CD8-positive, alpha-beta memory T cell (primary cell): ENCODE results near the gene INHA. TPM values are rescaled to one million over a fixed set of nuclear protein-coding genes. Genes with fewer than 3 reads are reported as not detected.

Experiments
- CTCF ChIA-PET: fragments of 350-600 bp; sonication (Branson Sonifier 250); formaldehyde crosslinking; loops from one replicate; lab custom pipeline; 2021; ENCODE audit warnings: antibody characterized with exemption; lab: Charles Lee
- POLR2A ChIA-PET: fragments of 350-600 bp; sonication (Branson Sonifier 250); formaldehyde crosslinking; loops from one replicate; lab custom pipeline; 2021; ENCODE audit warnings: antibody characterized with exemption; lab: Charles Lee
- DNase-seq, 5 donors: peaks; one replicate each; pipeline versions ENCODE4 v3.0.0 to v3.0.0-alpha.2; 2020 to 2022; ENCODE audit warnings: mixed read lengths in 1 of 5
- H3K27ac ChIP-seq: one replicate; pipeline ENCODE4 v1.7.0; 2013; ENCODE audit warnings: low read depth, mild to moderate bottlenecking, low read length, moderate library complexity
- H3K27me3 ChIP-seq: 2 replicates; pipeline ENCODE4 v1.7.0; 2013; ENCODE audit warnings: low read length, mild to moderate bottlenecking; ENCODE audit not compliant: insufficient read depth, poor library complexity, severe bottlenecking
- H3K36me3 ChIP-seq: 2 replicates; pipeline ENCODE4 v1.7.0; 2013; ENCODE audit warnings: mild to moderate bottlenecking, low read length, moderate library complexity; ENCODE audit not compliant: insufficient read depth
- H3K4me1 ChIP-seq: 2 replicates; pipeline ENCODE4 v1.7.0; 2013; ENCODE audit warnings: mild to moderate bottlenecking, low read length, moderate library complexity; ENCODE audit not compliant: insufficient read depth
- H3K4me3 ChIP-seq: 2 replicates; pipeline ENCODE4 v1.7.0; 2013; ENCODE audit warnings: mild to moderate bottlenecking, low read length
- H3K9me3 ChIP-seq: 2 replicates; pipeline ENCODE4 v1.7.0; 2013; ENCODE audit warnings: mild to moderate bottlenecking, low read length
- H3K27ac Mint-ChIP-seq, 8 donors: one replicate each; pipeline ENCODE4 v1.8.0; 2020 to 2021; ENCODE audit warnings: mixed read lengths in 8 of 8, mild to moderate bottlenecking in 6 of 8, inconsistent platforms in 3 of 8, moderate library complexity in 3 of 8
- H3K27me3 Mint-ChIP-seq, 2 donors: one replicate each; pipeline ENCODE4 v1.8.0; 2020 to 2021; ENCODE audit warnings: mixed read lengths in 2 of 2, mild to moderate bottlenecking in 1 of 2, moderate library complexity in 1 of 2
- H3K36me3 Mint-ChIP-seq, 3 donors: one replicate each; pipeline ENCODE4 v1.8.0; 2020 to 2021; ENCODE audit warnings: mixed read lengths in 3 of 3, inconsistent platforms in 1 of 3, mild to moderate bottlenecking in 1 of 3
- H3K4me1 Mint-ChIP-seq, 3 donors: one replicate each; pipeline ENCODE4 v1.8.0; 2020 to 2021; ENCODE audit warnings: mixed read lengths in 3 of 3, inconsistent platforms in 1 of 3, mild to moderate bottlenecking in 1 of 3
- H3K4me3 Mint-ChIP-seq, 7 donors: one replicate each; pipeline ENCODE4 v1.8.0; 2020 to 2021; ENCODE audit warnings: mixed read lengths in 7 of 7, mild to moderate bottlenecking in 6 of 7, moderate library complexity in 4 of 7, inconsistent platforms in 2 of 7
- H3K9me3 Mint-ChIP-seq, 5 donors: one replicate each; pipeline ENCODE4 v1.8.0; 2020 to 2022; ENCODE audit warnings: mixed read lengths in 5 of 5, mild to moderate bottlenecking in 3 of 5, moderate library complexity in 2 of 5, inconsistent platforms in 1 of 5
- polyA plus RNA-seq: library from polyadenylated mRNA; unstranded; fragments of 300-500 nt; fragmentation: Illumina TruSeq; gene quantifications from one replicate; pipeline ENCODE4 v1.2.3, GENCODE V29; 2021
- total RNA-seq, 2 experiments: library from RNA; stranded (reverse); gene quantifications; one replicate each; pipeline ENCODE4 v1.2.3, GENCODE V29; 2021

Gene INHA
- total and polyA plus RNA-seq, 3 experiments from 2014 or later, result not detected

DNA sequence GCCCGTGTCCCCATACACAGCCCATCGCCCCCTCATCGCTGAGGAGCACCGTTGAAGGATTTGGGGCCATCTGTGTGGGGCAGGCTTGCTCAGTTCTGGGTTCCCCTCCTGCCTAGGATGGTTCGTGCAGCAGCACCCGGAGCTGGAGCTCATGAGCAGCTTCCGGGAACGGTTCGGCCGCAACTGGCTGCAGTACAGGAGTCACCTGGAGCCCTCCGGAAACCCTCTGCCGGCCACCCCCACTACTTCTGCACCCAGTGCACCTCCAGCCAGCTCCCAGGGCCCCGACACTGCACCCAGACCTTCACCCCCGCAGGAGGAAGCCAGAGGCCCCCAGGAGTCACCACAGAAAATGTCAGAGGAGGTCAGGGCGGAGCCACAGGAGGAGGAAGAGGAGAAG, 35.8 kb downstream of the INHA start:
- Histone ChIP-seq H3K4me1 (peaks cover 9% of the 10 kb centered on the region), H3K4me3 (no peak overlapping the region), H3K36me3 (peaks cover 13% of the 10 kb centered on the region), H3K27ac (no peak overlapping the region), H3K27me3 (no peaks in the 10 kb centered on the region), H3K9me3 (no peaks in the 10 kb centered on the region)
- no peak overlapping the region for H3K4me3 Mint-ChIP-seq
- H3K27me3 Mint-ChIP-seq, result no peaks in the 10 kb centered on the region
- no peak overlapping the region for H3K27ac Mint-ChIP-seq
- no peak for DNase-seq
- no peaks in the 10 kb centered on the region for H3K9me3 Mint-ChIP-seq
- CTCF ChIA-PET, result no interaction called here
- H3K36me3 Mint-ChIP-seq, result peaks cover 18 to 86% (median 26%) of the 10 kb centered on the region in 3 donors
- POLR2A ChIA-PET, result no interaction called here
- H3K4me1 Mint-ChIP-seq, result peaks cover 8 to 13% (median 10%) of the 10 kb centered on the region in 3 donors

GRCh38 chr2:219608399-219608964, 36.4 kb downstream of the INHA start:
- Histone ChIP-seq H3K36me3 (peaks cover 13% of the 10 kb centered on the region), H3K27me3 (no peaks in the 10 kb centered on the region), H3K4me3 (no peak overlapping the region), H3K27ac (no peak overlapping the region), H3K4me1 (peaks cover 9% of the 10 kb centered on the region), H3K9me3 (no peaks in the 10 kb centered on the region)
- peaks cover 10 to 15% (median 12%) of the 10 kb centered on the region in 3 donors for H3K4me1 Mint-ChIP-seq
- H3K27ac Mint-ChIP-seq, result no peak overlapping the region
- H3K27me3 Mint-ChIP-seq, result no peaks in the 10 kb centered on the region
- ChIA-PET CTCF (no interaction called here), POLR2A (no interaction called here)
- no peak for DNase-seq
- peaks cover 18 to 83% (median 25%) of the 10 kb centered on the region in 3 donors for H3K36me3 Mint-ChIP-seq
- no peak overlapping the region for H3K4me3 Mint-ChIP-seq
- H3K9me3 Mint-ChIP-seq, result no peaks in the 10 kb centered on the region

DNA sequence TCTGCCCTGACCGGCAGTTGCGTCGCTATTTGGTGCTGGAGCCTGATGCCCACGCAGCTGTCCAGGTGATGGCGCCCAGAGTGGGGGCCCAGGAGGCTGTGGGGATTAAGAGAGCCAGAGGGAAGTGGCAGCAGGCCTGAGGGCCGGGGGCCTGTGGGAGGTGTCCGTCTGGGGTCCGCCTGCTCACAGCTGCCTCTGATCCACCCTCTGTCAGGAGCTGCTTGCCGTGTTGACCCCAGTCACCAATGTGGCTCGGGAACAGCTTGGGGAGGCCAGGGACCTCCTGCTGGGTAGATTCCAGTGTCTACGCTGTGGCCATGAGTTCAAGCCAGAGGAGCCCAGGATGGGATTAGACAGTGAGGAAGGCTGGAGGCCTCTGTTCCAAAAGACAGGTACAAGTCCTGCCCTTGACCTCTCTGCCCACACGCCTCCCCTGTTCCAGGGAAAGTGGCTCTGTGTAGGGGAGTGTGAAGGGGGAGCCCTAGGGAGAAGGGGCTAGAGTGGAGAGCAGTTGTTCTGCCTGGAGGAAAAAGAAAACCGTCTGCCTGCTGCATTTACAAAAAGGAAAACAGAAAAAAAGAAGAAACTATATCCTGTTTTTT, 37.1 kb downstream of the INHA start:
- peaks cover 13% of the 10 kb centered on the region for H3K36me3 ChIP-seq

DNA sequence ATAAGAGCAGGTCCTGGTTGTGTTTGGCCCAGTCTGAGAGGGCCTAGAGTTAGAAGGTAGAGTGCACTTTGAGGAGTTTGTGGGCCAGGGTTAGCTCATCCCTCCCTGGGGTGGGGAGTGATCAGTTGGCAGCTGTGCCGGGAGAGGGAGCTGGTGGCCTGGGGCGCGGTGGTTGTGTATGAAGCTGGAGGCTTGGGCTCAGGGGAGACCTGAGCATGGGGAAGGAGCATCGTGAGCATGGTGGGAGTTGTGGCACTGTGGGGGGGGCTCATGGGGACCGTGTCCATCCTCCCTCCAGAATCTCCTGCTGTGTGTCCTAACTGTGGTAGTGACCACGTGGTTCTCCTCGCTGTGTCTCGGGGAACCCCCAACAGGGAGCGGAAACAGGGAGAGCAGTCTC, 39.2 kb downstream of the INHA start:
- H3K4me3 ChIP-seq, result no peak overlapping the region
- no peaks in the 10 kb centered on the region for H3K27me3 ChIP-seq
- peaks cover 6% of the 10 kb centered on the region for H3K36me3 ChIP-seq
- Mint-ChIP-seq H3K27ac (peak overlapping the region in 3 of 8 donors; percentile 6 to 90 (median 84)), H3K9me3 (no peaks in the 10 kb centered on the region), H3K36me3 (peaks cover 4 to 82% (median 22%) of the 10 kb centered on the region in 3 donors), H3K4me1 (peaks cover 10 to 15% (median 13%) of the 10 kb centered on the region in 3 donors), H3K4me3 (no peak overlapping the region), H3K27me3 (no peaks in the 10 kb centered on the region)
- ChIA-PET POLR2A (no interaction called here), CTCF (interaction anchor here (0.7 to 1.4 kb wide), 2 partner anchors 10 to 12 kb away, joined by 3 read pairs; no protein-coding TSS in a partner anchor)
- no peak overlapping the region for H3K27ac ChIP-seq
- DNase-seq, result no peak
- no peaks in the 10 kb centered on the region for H3K9me3 ChIP-seq
- peaks cover 9% of the 10 kb centered on the region for H3K4me1 ChIP-seq

More for the DNA sequence above, 37.1 kb downstream of the INHA start:
- H3K4me1 Mint-ChIP-seq, result peaks cover 10 to 15% (median 11%) of the 10 kb centered on the region in 3 donors
- Histone ChIP-seq H3K27me3 (no peaks in the 10 kb centered on the region), H3K27ac (no peak overlapping the region), H3K9me3 (no peaks in the 10 kb centered on the region), H3K4me1 (peaks cover 9% of the 10 kb centered on the region), H3K4me3 (no peak overlapping the region)
- ChIA-PET CTCF (no interaction called here), POLR2A (no interaction called here)
- DNase-seq, result no peak
- peaks cover 11 to 79% (median 22%) of the 10 kb centered on the region in 3 donors for H3K36me3 Mint-ChIP-seq
- no peak overlapping the region for H3K4me3 Mint-ChIP-seq
- no peaks in the 10 kb centered on the region for H3K27me3 Mint-ChIP-seq
- H3K9me3 Mint-ChIP-seq, result no peaks in the 10 kb centered on the region
- no peak overlapping the region for H3K27ac Mint-ChIP-seq

DNA sequence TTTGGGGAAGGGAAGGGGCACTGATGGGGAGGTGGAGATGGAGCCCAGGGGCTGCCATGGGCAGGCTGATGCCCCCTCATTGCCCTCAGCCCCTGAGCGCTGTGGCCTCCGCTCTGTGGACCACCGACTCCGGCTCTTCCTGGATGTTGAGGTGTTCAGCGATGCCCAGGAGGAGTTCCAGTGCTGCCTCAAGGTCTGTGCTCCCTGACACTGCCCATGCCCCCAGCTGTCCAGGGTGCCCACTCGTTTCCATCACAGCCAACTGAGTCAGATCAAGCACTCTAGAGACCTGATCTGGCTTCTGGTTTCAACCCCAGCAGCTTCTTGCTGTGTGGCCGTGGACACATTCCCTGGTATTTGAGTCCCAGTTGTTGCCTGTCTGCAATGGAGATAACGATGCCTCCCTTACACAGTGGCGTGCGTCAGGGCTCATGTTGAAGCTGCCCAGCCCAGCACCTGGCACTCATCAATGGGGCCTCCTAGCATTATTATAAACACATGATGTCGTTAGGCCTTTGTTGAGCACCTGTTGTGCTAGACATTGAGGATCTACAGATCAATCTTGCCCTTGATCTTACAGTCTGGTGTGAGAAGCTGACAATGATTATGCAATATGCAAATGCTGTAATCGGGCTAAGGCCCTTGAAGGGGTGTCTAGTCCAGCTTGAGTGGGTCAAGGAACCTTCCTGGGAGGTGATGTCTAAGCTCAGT, 39.9 kb downstream of the INHA start:
- H3K4me3 Mint-ChIP-seq, result peak overlapping the region in 2 of 7 donors; percentile 24 to 59
- Histone ChIP-seq H3K27me3 (no peaks in the 10 kb centered on the region), H3K4me1 (peaks cover 9% of the 10 kb centered on the region), H3K9me3 (no peaks in the 10 kb centered on the region), H3K27ac (no peak overlapping the region), H3K4me3 (no peak overlapping the region), H3K36me3 (peaks cover 6% of the 10 kb centered on the region)
- DNase-seq, result no peak
- H3K36me3 Mint-ChIP-seq, result peaks cover 4 to 77% (median 24%) of the 10 kb centered on the region in 3 donors
- no peaks in the 10 kb centered on the region for H3K9me3 Mint-ChIP-seq
- peak overlapping the region in 4 of 8 donors; percentile 3 to 77 (median 62) for H3K27ac Mint-ChIP-seq
- H3K4me1 Mint-ChIP-seq, result peaks cover 10 to 15% (median 13%) of the 10 kb centered on the region in 3 donors
- ChIA-PET POLR2A (no interaction called here), CTCF (no interaction called here)
- H3K27me3 Mint-ChIP-seq, result no peaks in the 10 kb centered on the region

- ChIA-PET POLR2A (no interaction called here), CTCF (no interaction called here)
- Histone ChIP-seq H3K9me3 (no peaks in the 10 kb centered on the region), H3K4me3 (no peak overlapping the region), H3K27ac (no peak overlapping the region), H3K4me1 (peaks cover 9% of the 10 kb centered on the region), H3K27me3 (no peaks in the 10 kb centered on the region), H3K36me3 (peaks cover 6% of the 10 kb centered on the region)
- DNase-seq, result peak in 3 of 5 donors; percentile 22 to 50 (median 39)
- Mint-ChIP-seq H3K27me3 (no peaks in the 10 kb centered on the region), H3K4me3 (peak overlapping the region in 5 of 7 donors; percentile 11 to 59 (median 38)), H3K9me3 (no peaks in the 10 kb centered on the region), H3K27ac (peak overlapping the region in 4 of 8 donors; percentile 51 to 77 (median 64)), H3K36me3 (peaks cover 4 to 71% (median 21%) of the 10 kb centered on the region in 3 donors), H3K4me1 (peaks cover 10 to 15% (median 13%) of the 10 kb centered on the region in 3 donors)
Observed at GRCh38 chr2:219612577-219613286, 40.6 kb downstream of the INHA start.

DNA sequence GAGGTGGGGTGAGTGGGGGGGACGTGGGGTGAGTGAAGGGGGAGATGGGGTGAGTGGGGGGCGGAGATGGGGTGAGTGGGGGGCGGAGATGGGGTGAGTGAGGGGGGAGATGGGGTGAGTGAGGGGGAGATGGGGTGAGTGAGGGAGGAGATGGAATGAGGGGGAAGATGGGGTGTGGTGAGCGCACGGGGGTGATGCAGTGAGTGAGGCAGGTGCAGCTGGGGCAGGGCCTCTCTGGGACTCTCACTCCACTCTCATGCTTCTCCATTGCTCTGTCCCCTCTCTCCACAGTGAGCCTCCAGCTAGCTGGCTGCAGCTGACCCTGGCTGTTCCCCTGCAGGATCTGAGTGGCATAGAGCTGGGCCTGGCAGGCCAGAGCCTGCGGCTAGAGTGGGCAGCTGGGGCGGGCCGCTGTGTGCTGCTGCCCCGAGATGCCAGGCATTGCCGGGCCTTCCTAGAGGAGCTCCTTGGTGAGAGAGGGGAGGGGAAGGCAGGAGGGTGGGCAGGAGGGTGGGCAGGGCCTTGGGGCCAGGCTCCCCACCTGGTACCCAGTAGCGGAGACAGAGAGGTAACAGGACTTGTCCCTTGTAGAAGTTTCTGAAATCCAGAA, 41.5 kb downstream of the INHA start:
- Histone ChIP-seq H3K9me3 (no peaks in the 10 kb centered on the region), H3K27ac (no peak overlapping the region), H3K36me3 (peaks cover 6% of the 10 kb centered on the region), H3K4me1 (peaks cover 9% of the 10 kb centered on the region), H3K4me3 (no peak overlapping the region), H3K27me3 (no peaks in the 10 kb centered on the region)
- Mint-ChIP-seq H3K4me1 (peaks cover 10 to 15% (median 13%) of the 10 kb centered on the region in 3 donors), H3K36me3 (peaks cover 4 to 63% (median 21%) of the 10 kb centered on the region in 3 donors), H3K9me3 (no peaks in the 10 kb centered on the region), H3K27me3 (no peaks in the 10 kb centered on the region), H3K27ac (peak overlapping the region in 2 of 8 donors; percentile 57 to 73), H3K4me3 (no peak overlapping the region)
- ChIA-PET POLR2A (no interaction called here), CTCF (no interaction called here)
- DNase-seq, result no peak
